KMS-11 (cell line): ENCODE data around the gene SH3BP1.

Experiments
- H2AFZ ChIP-seq: fragments of 200-600 bp; sonication (generic); 2 replicates; pipeline ENCODE4 v1.6.1; 2016; ENCODE audit warnings: antibody characterized with exemption, mixed run types, low read depth
- H3K27ac ChIP-seq: fragments of 200-600 bp; sonication (generic); 2 replicates; pipeline ENCODE4 v1.6.1; 2016; ENCODE audit warnings: mild to moderate bottlenecking, mixed run types
- H3K27me3 ChIP-seq: fragments of 200-600 bp; sonication (generic); 2 replicates; pipeline ENCODE4 v1.6.1; 2017; ENCODE audit warnings: mild to moderate bottlenecking, low read depth, mixed run types, moderate library complexity; ENCODE audit not compliant: insufficient read depth
- H3K36me3 ChIP-seq: fragments of 200-600 bp; sonication (generic); 2 replicates; pipeline ENCODE4 v1.6.1; 2017; ENCODE audit warnings: mild to moderate bottlenecking, mixed run types; ENCODE audit not compliant: insufficient read depth
- H3K4me1 ChIP-seq: fragments of 200-600 bp; sonication (generic); 2 replicates; pipeline ENCODE4 v1.6.1; 2016; ENCODE audit warnings: mild to moderate bottlenecking, low read depth, mixed run types; ENCODE audit not compliant: poor library complexity, severe bottlenecking
- H3K4me2 ChIP-seq: fragments of 200-600 bp; sonication (generic); 2 replicates; pipeline ENCODE4 v1.7.0; 2016; ENCODE audit warnings: mild to moderate bottlenecking, mixed run types
- H3K4me3 ChIP-seq: fragments of 200-600 bp; sonication (generic); IDR thresholded peaks from 2 replicates; pipeline ENCODE4 v1.6.1; 2017; ENCODE audit warnings: low read depth, low read length, mixed read lengths; ENCODE audit not compliant: insufficient read depth
- H3K79me2 ChIP-seq: fragments of 200-600 bp; sonication (generic); 2 replicates; pipeline ENCODE4 v1.6.1; 2016; ENCODE audit warnings: low read depth, mixed run types; ENCODE audit not compliant: insufficient read depth
- H3K9ac ChIP-seq: fragments of 200-600 bp; sonication (generic); 2 replicates; pipeline ENCODE4 v1.6.1; 2016; ENCODE audit warnings: mild to moderate bottlenecking, mixed run types
- H4K20me1 ChIP-seq: fragments of 200-600 bp; sonication (generic); 2 replicates; pipeline ENCODE4 v1.6.1; 2016; ENCODE audit warnings: mild to moderate bottlenecking, mixed run types; ENCODE audit not compliant: insufficient read depth
- TF ChIP-seq, protein P1 (sequence below): fragments of 200-600 bp; sonication (generic); conservative IDR thresholded peaks from 2 replicates; pipeline ENCODE4 v1.6.1; 2017; ENCODE audit warnings: low read depth, mild to moderate bottlenecking, antibody characterized with exemption, low read length, moderate library complexity, mixed read lengths

The SH3BP1 gene

DNA sequence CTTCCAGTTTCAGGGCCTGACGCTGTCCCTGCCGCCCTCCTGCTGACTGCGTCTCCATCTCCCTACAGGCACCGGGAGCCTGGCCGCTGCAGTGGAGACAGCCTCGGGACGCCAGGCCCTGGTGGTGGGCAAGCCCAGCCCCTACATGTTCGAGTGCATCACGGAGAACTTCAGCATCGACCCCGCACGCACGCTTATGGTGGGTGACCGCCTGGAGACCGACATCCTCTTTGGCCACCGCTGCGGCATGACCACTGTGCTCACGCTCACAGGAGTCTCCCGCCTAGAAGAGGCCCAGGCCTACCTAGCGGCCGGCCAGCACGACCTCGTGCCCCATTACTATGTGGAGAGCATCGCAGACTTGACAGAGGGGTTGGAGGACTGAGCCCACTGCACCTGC is 26.0 kb downstream of the SH3BP1 start:
- TF ChIP-seq, protein P1, sequence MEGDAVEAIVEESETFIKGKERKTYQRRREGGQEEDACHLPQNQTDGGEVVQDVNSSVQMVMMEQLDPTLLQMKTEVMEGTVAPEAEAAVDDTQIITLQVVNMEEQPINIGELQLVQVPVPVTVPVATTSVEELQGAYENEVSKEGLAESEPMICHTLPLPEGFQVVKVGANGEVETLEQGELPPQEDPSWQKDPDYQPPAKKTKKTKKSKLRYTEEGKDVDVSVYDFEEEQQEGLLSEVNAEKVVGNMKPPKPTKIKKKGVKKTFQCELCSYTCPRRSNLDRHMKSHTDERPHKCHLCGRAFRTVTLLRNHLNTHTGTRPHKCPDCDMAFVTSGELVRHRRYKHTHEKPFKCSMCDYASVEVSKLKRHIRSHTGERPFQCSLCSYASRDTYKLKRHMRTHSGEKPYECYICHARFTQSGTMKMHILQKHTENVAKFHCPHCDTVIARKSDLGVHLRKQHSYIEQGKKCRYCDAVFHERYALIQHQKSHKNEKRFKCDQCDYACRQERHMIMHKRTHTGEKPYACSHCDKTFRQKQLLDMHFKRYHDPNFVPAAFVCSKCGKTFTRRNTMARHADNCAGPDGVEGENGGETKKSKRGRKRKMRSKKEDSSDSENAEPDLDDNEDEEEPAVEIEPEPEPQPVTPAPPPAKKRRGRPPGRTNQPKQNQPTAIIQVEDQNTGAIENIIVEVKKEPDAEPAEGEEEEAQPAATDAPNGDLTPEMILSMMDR = no peak
- Histone ChIP-seq H3K27me3 (no peaks in the 10 kb centered on the region), H3K79me2 (peaks cover 34% of the 10 kb centered on the region; the same call in 1 of the 2 replicates), H3K4me3 (no peak overlapping the region), H3K4me2 (no peak overlapping the region), H3K9ac (no peak overlapping the region), H3K36me3 (no peaks in the 10 kb centered on the region), H3K27ac (no peak overlapping the region), H2AFZ (no peak overlapping the region), H4K20me1 (peaks cover 4% of the 10 kb centered on the region), H3K4me1 (peaks cover 4% of the 10 kb centered on the region)

DNA sequence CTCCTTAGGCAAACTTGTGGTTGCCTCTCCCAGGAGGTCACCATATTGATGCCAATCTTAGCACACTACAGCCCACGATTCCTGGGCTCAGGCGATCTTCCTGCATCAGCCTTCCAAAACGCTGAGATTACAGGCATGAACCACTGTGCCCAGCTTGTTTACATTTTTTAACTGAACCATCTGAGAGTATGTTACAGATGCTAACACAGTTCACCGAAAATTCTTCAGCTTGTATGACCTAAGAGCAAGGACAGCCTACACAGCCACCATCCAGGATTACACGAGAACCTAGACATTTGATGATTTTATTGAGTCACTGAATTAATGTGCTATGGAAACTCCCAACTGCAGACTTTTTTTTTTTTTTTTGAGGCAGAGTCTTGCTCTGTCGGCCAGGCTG is 30.1 kb downstream of the SH3BP1 start:
- Histone ChIP-seq H3K36me3 (no peaks in the 10 kb centered on the region), H3K79me2 (peaks cover under 1% of the 10 kb centered on the region; the same call in 1 of the 2 replicates), H3K27ac (no peak overlapping the region), H4K20me1 (no peaks in the 10 kb centered on the region), H3K4me3 (no peak overlapping the region), H3K4me2 (no peak overlapping the region), H3K27me3 (no peaks in the 10 kb centered on the region), H2AFZ (no peak overlapping the region), H3K4me1 (peaks cover 10% of the 10 kb centered on the region), H3K9ac (no peak overlapping the region)
- TF ChIP-seq, protein P1 = no peak

DNA sequence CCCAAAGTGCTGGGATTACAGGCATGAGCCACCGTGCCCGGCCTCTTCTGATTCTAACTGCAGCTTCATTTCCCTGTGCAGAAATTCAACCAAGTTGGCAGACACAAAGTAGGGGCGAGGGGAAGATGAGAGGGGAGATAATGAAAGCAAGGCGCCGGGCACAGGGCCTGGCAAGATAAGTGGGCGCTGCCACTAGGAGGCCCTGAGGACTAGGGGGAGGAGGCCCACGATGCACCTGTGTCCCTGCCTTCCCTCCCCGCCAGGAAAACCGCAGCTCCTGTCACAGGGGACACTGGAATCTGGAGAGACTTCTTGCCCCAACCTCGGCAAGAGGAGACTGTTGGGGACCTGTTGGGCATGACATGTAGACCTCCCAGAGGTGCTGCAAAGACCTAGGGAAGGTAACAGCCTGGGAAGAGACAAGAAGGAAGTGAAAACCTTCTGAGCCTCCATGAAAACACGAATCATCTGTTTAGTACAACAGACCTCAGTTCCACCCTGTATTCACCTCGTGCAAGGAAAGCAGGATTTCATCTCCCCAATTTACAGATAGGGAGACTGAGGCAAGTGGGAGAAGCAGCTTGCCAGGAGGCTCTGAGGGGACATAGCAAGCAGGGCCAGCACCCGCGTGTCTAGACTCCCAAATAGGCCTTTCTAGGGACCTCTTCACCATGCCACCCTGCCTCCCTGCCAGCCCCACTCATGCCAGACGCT is 32.9 kb downstream of the SH3BP1 start:
- Histone ChIP-seq H3K4me1 (peaks cover 18% of the 10 kb centered on the region), H3K4me2 (no peak overlapping the region), H3K79me2 (peaks cover 8% of the 10 kb centered on the region; the same call in 1 of the 2 replicates), H3K36me3 (no peaks in the 10 kb centered on the region), H3K9ac (no peak overlapping the region), H4K20me1 (no peaks in the 10 kb centered on the region), H3K4me3 (no peak overlapping the region), H3K27me3 (no peaks in the 10 kb centered on the region), H2AFZ (no peak overlapping the region), H3K27ac (no peak overlapping the region)
- TF ChIP-seq, protein P1 = no peak

DNA sequence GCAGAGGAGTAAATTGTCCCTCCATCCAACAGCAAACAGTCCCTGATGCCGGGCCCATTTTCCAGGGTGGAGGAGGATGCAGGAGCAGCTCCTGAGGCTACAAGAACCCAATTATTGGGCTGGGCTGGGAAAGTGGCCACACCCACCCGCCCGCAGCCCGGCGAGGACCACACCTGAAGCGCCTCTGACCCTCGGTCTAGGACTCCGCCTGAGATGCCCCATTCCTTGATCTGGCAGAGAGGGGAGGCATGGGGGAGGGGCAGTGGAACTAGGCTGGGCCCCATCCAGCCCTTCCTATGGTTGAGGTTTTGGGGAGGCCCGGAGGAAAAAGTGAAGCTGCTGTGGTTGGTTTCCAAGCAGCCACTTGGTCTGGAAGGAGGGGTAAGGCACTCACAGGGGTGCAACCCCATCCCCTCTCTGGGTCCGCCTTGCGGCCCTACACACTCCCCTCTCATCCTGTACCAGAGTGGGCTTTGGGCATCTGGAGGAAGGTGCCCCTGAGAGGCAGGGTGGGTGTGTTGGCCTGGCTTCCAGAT is 33.5 kb downstream of the SH3BP1 start:
- no peak overlapping the region for H3K27ac ChIP-seq
- no peak overlapping the region for H3K4me3 ChIP-seq
- no peak overlapping the region for H3K9ac ChIP-seq
- H3K27me3 ChIP-seq = no peaks in the 10 kb centered on the region
- H3K79me2 ChIP-seq = peaks cover 8% of the 10 kb centered on the region; the same call in 1 of the 2 replicates
- peaks cover 24% of the 10 kb centered on the region for H3K4me1 ChIP-seq
- no peak overlapping the region for H2AFZ ChIP-seq
- no peak overlapping the region for H3K4me2 ChIP-seq
- H3K36me3 ChIP-seq = no peaks in the 10 kb centered on the region
- H4K20me1 ChIP-seq = no peaks in the 10 kb centered on the region
- TF ChIP-seq, protein P1 = no peak
